ENCODE data around the gene CCDC186. TPM values are rescaled to one million over a fixed set of nuclear protein-coding genes. Genes with fewer than 3 reads are reported as not detected.

CCDC186 gene
- total and polyA plus RNA-seq, 2 donors (not counting 1 experiment from before 2014, with no cell fraction given) = 13.0 to 15.7 TPM

- H3K27me3 ChIP-seq (ENCODE audit: control insufficient read depth, insufficient read depth, low read length) = peaks cover 15% of the 10 kb centered on the region
- H3K4me3 ChIP-seq (replicated peaks in 1 of 4; ENCODE audit: control extremely low read depth in 1 of 4, insufficient read depth in 1 of 4, low read depth in 3 of 4, low read length in 4 of 4) = no peak overlapping the region
- no peak overlapping the region for H2AFZ ChIP-seq (ENCODE audit: low read length)
- H3K27ac ChIP-seq (ENCODE audit: insufficient read depth, low read length) = no peak overlapping the region
- H3K4me2 ChIP-seq (ENCODE audit: extremely low read depth, insufficient read depth, low read length) = no peak overlapping the region
- H3K36me3 ChIP-seq (ENCODE audit: control insufficient read depth, insufficient read depth, low read length) = no peaks in the 10 kb centered on the region
- H3K9ac ChIP-seq (ENCODE audit: insufficient read depth, low read length) = no peak overlapping the region
- peak; percentile 58 to 76 for DNase-seq (ENCODE audit: low read depth in 2 of 2)
- TF ChIP-seq CTCF (conservative IDR thresholded peaks at IDR 0.05 in 1 of 2, IDR thresholded peaks at IDR 0.05 in 1 of 2; ENCODE audit: low read depth in 1 of 2, low read length in 2 of 2) = peak; percentile 46 to 53
- no peak for TF ChIP-seq EZH2 (IDR thresholded peaks at IDR 0.05; ENCODE audit: low read length, missing control alignments)
- H3K9me3 ChIP-seq (ENCODE audit: control insufficient read depth, insufficient read depth, low read depth, low read length) = no peaks in the 10 kb centered on the region
- no peaks in the 10 kb centered on the region for H3K79me2 ChIP-seq (ENCODE audit: control insufficient read depth, insufficient read depth, low read length)
- H3K4me1 ChIP-seq (ENCODE audit: control insufficient read depth, extremely low read depth, insufficient read depth, low read length) = peaks cover 2% of the 10 kb centered on the region
- no peaks in the 10 kb centered on the region for H4K20me1 ChIP-seq (ENCODE audit: control insufficient read depth, extremely low read depth, insufficient read depth, low read length)
Measured at GRCh38 chr10:114103284-114103683, 70.7 kb downstream of the CCDC186 start.

- Histone ChIP-seq H3K27ac (ENCODE audit: insufficient read depth, low read length) (no peak overlapping the region), H3K9me3 (ENCODE audit: control insufficient read depth, insufficient read depth, low read depth, low read length) (no peaks in the 10 kb centered on the region), H3K9ac (ENCODE audit: insufficient read depth, low read length) (no peak overlapping the region), H3K36me3 (ENCODE audit: control insufficient read depth, insufficient read depth, low read length) (no peaks in the 10 kb centered on the region), H2AFZ (ENCODE audit: low read length) (no peak overlapping the region), H3K4me1 (ENCODE audit: control insufficient read depth, extremely low read depth, insufficient read depth, low read length) (peaks cover 2% of the 10 kb centered on the region), H3K4me3 (replicated peaks in 1 of 4; ENCODE audit: control extremely low read depth in 1 of 4, insufficient read depth in 1 of 4, low read depth in 3 of 4, low read length in 4 of 4) (no peak overlapping the region), H3K4me2 (ENCODE audit: extremely low read depth, insufficient read depth, low read length) (no peak overlapping the region), H4K20me1 (ENCODE audit: control insufficient read depth, extremely low read depth, insufficient read depth, low read length) (no peaks in the 10 kb centered on the region), H3K79me2 (ENCODE audit: control insufficient read depth, insufficient read depth, low read length) (no peaks in the 10 kb centered on the region), H3K27me3 (ENCODE audit: control insufficient read depth, insufficient read depth, low read length) (peaks cover 15% of the 10 kb centered on the region)
- no peak for TF ChIP-seq CTCF (conservative IDR thresholded peaks at IDR 0.05 in 1 of 2, IDR thresholded peaks at IDR 0.05 in 1 of 2; ENCODE audit: low read depth in 1 of 2, low read length in 2 of 2)
- no peak for TF ChIP-seq EZH2 (IDR thresholded peaks at IDR 0.05; ENCODE audit: low read length, missing control alignments)
- peak in 1 of 2 donors; percentile 38 for DNase-seq (ENCODE audit: low read depth in 2 of 2)
Measured at GRCh38 chr10:114102256-114102655, 71.7 kb downstream of the CCDC186 start.

GRCh38 chr10:114100848-114101741, 72.9 kb downstream of the CCDC186 start:
- Histone ChIP-seq H3K79me2 (ENCODE audit: control insufficient read depth, insufficient read depth, low read length) (no peaks in the 10 kb centered on the region), H3K9ac (ENCODE audit: insufficient read depth, low read length) (peak overlapping the region; percentile 7), H3K27me3 (ENCODE audit: control insufficient read depth, insufficient read depth, low read length) (peaks cover 17% of the 10 kb centered on the region), H3K4me1 (ENCODE audit: control insufficient read depth, extremely low read depth, insufficient read depth, low read length) (peaks cover 2% of the 10 kb centered on the region), H3K4me2 (ENCODE audit: extremely low read depth, insufficient read depth, low read length) (peak overlapping the region; percentile 84), H3K4me3 (replicated peaks in 1 of 4; ENCODE audit: control extremely low read depth in 1 of 4, insufficient read depth in 1 of 4, low read depth in 3 of 4, low read length in 4 of 4) (peak overlapping the region; percentile 34 to 49 (median 39)), H3K27ac (ENCODE audit: insufficient read depth, low read length) (no peak overlapping the region), H3K9me3 (ENCODE audit: control insufficient read depth, insufficient read depth, low read depth, low read length) (no peaks in the 10 kb centered on the region), H3K36me3 (ENCODE audit: control insufficient read depth, insufficient read depth, low read length) (no peaks in the 10 kb centered on the region), H2AFZ (ENCODE audit: low read length) (peak overlapping the region; percentile 67), H4K20me1 (ENCODE audit: control insufficient read depth, extremely low read depth, insufficient read depth, low read length) (no peaks in the 10 kb centered on the region)
- DNase-seq (ENCODE audit: low read depth in 2 of 2) = peak; percentile 26 to 72
- no peak for TF ChIP-seq CTCF (conservative IDR thresholded peaks at IDR 0.05 in 1 of 2, IDR thresholded peaks at IDR 0.05 in 1 of 2; ENCODE audit: low read depth in 1 of 2, low read length in 2 of 2)
- TF ChIP-seq EZH2 (IDR thresholded peaks at IDR 0.05; ENCODE audit: low read length, missing control alignments) = no peak

Measured in fibroblast of lung (primary cell).